HL-60/S4 (cell line): ENCODE data around the gene MAGI1.

ENCODE experiments used
- in situ Hi-C: fragments of 300-500 bp; cut with MboI; formaldehyde crosslinking; loops from 2 replicates; pipeline ENCODE4 v1.14.3; 2022; ENCODE audit warnings: low sequenced_read_pairs

MAGI1 gene

DNA sequence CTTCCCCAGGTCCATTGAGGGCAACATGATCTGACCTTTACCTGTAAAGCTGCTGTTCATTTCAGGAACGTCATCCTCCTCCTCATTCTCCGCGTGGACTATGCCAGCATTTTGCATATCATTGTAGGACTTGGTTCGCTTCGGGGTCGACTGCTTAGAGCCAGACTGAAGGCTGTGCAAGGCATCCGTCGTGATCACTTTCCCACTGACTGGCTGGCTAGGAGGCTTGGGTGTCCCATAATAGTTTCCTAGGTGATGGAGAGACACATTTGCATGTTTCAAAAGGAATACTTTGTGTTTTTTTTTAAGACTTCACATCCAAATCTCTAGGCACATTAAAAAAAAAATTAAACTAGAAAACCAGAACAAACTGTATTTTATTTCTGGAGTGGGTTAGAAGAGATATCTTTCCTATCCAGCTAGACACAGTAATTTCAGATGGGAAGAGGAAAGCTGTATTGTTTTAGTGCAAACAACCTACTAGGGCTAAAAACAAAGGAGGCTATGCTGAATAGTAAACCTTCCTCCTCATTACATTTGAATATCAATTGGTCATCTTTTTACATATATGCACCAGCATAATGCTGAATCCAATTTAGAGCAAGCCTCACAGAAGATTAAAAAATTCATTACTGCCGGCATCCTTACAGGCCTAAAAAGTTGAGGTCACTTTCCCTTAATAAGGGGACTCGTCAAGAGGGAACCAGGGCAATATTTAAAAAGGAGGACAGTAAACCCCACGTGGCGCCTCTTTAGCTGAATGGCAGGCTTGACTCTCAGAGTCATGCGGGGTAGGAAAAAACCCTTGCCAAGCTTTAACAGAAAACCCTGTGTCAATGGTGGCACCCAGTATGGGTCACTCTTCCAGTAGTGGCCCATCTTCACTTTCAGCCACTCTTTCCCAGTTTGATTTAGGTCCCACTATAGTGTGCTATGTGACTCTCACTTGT lies 559.9 kb downstream of the MAGI1 start:
- in situ Hi-C loops, result no loop called here

GRCh38 chr3:65473736-65474135 lies 565.0 kb downstream of the MAGI1 start:
- in situ Hi-C loops, result no loop called here

DNA sequence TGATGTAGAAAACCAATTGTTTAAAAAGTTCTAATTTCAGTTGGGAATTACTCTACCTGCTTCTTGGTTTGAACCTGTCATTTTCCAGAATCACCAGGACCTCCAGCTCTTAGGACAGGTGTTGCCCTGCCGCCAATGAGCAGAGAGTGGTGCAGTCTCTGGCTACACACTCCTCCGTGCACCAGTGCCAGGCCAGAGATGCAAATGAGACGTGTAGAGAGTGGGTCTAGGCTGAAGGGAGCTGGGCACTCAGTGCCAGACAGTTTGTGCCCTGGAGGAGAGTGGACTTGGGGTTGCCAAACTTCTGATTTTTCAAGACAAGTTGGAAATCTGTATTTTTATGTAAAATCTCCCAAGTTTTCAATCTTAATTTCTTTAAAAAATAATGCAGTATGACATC lies 566.2 kb downstream of the MAGI1 start:
- in situ Hi-C loops, result no loop called here

DNA sequence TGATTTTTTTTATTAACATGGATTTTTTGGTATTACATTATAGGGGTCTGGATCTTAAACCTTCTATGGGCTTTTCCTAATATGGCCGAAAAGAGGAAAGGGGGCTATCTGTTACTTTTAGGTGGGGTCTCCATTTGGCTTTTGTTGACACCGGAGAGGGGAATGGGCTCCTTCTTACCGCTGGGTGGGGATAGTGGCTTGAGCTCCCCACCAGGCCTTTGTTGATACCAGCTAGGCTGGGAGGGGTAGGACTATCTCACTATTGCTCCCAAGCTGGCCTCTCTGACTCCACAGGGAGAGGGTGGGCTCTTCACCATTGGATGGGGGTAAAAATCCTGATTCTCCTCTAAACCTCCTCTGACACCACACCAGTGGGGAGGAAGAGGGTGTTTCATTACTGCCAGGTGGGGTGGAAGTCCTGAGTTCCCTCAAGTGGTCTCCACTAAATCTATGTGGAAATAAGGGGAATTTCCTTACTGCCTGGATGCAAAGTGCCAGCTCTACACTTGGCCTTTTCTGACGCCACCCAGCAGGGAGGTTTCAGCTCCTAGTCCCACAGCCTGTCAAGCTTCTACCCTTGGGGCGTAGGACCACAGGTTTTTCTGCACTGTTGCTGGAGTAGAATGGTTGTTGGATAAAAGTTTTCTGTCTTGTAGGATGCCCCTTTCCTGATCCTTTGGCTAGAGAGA lies 572.3 kb downstream of the MAGI1 start:
- in situ Hi-C loops, result no loop called here

DNA sequence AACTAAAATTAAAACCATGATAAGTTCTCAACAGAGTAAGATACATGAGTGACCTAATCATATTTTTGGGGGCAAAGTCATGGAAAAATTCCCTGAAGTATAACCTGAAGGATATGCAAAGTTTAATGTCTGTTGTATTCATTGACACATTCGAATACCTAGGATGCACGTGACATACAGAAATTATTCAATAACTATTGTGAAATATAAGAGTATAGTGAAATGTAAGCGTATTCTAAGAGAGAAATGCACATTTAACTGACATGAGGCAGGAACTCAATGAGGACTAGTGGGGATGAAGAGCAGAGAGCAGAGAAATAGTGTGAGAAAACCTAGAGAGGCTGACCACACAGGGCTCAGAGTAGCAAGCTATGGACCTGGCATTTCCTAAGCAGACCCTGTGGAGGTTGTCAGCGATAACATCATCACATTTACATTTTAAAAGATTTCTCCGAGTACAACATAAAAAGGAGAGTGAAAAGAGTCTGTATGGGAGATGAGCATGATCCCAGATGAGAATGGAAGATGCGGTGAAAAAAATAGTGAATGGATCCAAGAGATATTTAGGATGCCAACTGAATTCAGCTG lies 588.8 kb downstream of the MAGI1 start:
- in situ Hi-C loops, result no loop called here

GRCh38 chr3:65448120-65448519 lies 590.6 kb downstream of the MAGI1 start:
- in situ Hi-C loops, result no loop called here

DNA sequence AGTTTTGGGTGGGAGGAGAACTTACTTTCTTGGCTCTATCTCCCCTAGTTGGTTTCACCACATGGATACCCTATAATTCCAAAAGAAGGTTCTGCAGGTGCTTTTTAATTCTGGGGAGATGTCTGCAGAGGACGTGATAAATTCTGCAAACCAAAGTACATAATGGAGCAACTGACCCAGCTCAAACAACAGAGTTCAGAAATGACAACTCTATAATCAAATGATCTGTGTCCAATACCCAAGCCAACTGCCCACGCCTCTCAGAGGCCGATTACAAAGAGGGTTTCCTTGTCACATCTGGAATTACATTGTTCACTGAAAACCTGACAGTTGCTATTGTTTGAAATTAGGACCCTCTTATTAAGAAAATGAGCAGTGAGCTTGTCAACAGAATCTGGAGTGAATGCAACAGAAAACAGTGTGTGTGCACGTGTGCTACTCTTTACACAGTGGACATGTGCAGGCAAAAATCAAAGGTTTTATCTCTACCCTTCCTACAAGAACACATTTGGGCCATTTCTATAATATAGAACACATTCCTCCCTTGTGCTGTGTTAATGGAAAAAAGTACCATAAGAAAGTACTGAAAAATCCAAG lies 593.0 kb downstream of the MAGI1 start:
- in situ Hi-C loops, result no loop called here

DNA sequence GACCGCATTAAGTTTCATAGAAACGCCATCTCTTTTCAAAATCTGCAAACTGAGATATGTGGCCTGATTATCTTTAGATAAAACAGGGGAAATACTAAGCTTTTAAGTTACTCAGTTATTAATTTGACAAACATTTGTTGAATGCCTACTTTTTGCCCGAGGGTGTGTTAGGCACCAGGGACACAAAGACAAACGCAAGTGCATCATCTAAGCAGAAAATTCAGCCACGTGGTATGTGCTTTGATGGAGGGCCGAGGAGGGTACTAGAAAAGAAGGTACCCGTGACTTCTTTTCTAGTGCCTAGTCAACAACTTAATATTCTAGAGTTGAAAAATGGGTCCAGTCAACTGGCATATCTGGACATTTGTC lies 594.3 kb downstream of the MAGI1 start:
- in situ Hi-C loops, result no loop called here

DNA sequence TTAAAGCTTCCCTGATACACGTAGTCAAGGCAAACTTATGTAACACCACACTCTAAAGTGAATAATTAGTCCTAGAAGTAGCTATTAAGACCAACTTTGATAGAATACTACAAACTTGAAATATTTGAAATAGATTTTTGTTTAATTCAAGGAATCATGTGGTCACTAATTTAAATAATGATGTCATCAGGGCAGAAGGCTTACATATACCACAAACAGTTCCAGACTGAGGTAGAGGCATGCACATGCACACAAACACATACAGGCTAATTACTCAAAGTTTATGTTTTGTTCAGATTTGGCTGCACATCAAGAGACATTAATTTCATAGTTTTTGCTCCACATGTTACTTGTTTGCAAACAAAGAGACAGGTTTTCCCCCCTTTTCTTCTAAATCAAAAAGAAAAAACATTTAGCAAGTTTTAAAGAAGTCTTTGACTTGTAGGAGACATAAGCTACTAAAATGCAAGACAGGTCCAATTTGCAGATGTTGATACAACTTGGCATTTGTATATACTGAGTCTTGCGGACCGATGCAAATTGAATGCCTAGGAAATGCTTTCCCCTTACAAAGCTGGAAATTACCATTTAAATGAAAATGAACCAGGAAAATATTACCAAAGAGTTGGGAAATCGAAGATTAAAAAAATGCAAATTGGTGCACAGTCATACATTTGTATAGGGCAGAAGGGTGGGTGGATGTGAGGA lies 594.8 kb downstream of the MAGI1 start:
- in situ Hi-C loops, result no loop called here

GRCh38 chr3:65439641-65440284 lies 599.0 kb downstream of the MAGI1 start:
- in situ Hi-C loops, result no loop called here

- in situ Hi-C loops, result no loop called here
Observed at GRCh38 chr3:65438612-65439011, 600.1 kb downstream of the MAGI1 start.

- in situ Hi-C loops, result no loop called here
Observed at GRCh38 chr3:65438096-65438495, 600.6 kb downstream of the MAGI1 start.

GRCh38 chr3:65436580-65436979 lies 602.1 kb downstream of the MAGI1 start:
- in situ Hi-C loops, result no loop called here

DNA sequence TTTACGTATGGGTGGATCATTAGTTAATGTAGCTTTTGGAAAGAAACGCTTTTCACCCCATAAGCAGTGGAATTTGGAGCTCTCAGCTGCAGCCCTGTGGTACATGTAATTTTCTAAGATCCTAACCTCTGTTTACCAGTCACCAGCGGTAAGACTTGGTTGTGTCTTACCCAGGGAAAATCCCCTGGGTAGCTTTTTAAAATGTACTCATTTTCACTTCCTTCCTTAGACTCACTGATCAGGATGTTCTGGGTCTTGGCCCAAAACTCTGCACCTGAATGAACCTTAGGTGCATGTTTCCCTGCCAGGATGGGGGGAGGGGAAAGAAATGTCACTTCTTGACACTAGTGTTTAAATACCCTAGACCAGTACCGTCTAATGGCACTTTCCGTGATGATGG lies 605.2 kb downstream of the MAGI1 start:
- in situ Hi-C loops, result no loop called here

DNA sequence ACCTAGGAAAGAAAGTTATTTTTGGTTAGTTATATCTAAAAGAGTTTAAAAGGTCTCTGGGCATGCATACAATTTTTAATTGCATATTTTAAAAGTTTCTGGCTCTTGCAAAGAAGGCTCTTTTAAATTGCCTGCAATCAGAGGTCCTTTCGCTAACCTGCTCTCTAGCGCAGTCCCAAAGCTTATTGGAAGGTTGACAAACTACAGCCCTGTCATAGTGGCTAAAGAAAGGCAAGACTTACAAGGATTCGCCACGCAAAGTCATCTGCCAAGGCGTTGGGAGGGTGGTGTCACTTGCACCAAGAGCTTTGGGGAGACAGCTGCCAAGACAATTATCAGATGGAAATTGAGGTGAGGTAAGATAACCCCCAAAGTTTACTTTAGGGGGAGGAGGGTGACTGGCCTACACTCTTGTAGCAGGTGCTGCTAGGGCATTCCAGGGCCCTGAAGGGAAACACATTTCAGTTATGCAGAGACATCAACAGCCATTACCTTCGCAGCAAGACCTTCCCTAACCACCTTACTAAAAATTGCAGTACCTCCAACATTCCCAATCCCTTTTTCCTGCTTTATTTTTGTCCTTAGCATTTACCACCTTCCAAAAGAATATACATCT lies 606.2 kb downstream of the MAGI1 start:
- in situ Hi-C loops, result no loop called here

DNA sequence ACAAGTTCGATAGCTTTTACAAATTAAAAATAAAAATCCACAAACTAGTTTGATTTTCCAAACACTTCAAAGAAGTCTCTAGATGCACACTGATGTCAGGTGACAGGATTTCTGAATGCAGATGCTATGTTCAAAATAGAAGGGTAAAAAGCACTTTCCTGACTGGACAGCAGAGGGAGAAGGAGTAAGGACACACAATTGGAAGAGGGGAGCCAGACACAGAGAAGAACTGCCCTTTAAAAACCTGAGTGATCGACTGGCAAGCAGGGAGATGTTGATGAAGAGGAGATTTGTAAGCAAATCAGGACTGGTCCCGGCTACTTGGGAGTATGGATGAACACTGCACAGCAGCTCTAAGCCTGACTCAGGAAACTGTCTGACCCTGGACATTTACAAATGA lies 612.8 kb downstream of the MAGI1 start:
- in situ Hi-C loops, result no loop called here

DNA sequence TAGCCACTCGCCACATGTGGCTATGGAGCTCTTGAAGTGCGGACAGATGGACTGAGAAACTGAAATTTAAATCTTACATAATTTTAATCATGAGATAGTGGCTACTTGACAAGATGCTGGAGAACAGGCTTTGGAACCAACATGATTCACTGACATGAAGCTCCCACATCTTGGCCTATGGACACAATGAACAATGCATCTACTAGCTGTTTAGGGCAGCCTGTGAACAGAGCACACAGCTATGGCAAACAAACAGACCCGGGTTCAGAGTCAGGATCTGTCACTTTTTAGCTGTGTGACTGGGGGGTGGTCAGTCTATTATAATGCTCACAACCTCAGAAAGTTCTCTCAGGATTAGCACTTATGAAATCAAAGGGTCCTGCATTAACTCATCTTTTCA lies 616.6 kb downstream of the MAGI1 start:
- in situ Hi-C loops, result no loop called here

DNA sequence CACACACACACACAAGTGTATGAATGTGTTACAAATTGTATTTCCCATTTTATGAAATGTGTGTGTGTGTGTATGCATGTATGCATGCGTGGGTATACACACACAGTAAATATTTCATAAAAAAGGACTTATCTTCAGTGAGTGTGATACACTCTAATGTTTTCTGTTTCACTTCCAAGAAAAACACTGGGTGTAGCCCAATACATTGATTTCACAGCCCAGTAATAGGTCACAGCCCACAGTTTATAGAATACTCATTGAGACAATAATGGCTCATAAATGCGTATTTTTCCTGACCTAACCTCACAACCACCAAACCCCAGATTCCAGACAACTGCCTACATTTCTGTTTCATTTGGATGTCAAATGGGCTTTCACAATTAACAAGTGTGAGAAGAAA lies 619.5 kb downstream of the MAGI1 start:
- in situ Hi-C loops, result no loop called here

GRCh38 chr3:65413891-65414290 lies 624.8 kb downstream of the MAGI1 start:
- in situ Hi-C loops, result no loop called here

GRCh38 chr3:65412588-65412987 lies 626.1 kb downstream of the MAGI1 start:
- in situ Hi-C loops, result no loop called here
